GM19467 (cell line): ENCODE measurements around the gene TMX2.
A peak's percentile ranks its signal among the peaks of the same experiment; 100 is the strongest.
"Not testable (repeated sequence)": the region's sequence is repeated elsewhere in the genome, so short reads cannot be mapped to it uniquely, and the experiment has no call there.

ENCODE experiments used
- ATAC-seq: cut with Tn5 transposase; IDR thresholded peaks from one replicate; pipeline ENCODE4 v1.9.1; 2021; ENCODE audit warnings: mild to moderate bottlenecking, moderate library complexity; ENCODE audit not compliant: unreplicated experiment

Gene TMX2, protein sequence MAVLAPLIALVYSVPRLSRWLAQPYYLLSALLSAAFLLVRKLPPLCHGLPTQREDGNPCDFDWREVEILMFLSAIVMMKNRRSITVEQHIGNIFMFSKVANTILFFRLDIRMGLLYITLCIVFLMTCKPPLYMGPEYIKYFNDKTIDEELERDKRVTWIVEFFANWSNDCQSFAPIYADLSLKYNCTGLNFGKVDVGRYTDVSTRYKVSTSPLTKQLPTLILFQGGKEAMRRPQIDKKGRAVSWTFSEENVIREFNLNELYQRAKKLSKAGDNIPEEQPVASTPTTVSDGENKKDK

DNA sequence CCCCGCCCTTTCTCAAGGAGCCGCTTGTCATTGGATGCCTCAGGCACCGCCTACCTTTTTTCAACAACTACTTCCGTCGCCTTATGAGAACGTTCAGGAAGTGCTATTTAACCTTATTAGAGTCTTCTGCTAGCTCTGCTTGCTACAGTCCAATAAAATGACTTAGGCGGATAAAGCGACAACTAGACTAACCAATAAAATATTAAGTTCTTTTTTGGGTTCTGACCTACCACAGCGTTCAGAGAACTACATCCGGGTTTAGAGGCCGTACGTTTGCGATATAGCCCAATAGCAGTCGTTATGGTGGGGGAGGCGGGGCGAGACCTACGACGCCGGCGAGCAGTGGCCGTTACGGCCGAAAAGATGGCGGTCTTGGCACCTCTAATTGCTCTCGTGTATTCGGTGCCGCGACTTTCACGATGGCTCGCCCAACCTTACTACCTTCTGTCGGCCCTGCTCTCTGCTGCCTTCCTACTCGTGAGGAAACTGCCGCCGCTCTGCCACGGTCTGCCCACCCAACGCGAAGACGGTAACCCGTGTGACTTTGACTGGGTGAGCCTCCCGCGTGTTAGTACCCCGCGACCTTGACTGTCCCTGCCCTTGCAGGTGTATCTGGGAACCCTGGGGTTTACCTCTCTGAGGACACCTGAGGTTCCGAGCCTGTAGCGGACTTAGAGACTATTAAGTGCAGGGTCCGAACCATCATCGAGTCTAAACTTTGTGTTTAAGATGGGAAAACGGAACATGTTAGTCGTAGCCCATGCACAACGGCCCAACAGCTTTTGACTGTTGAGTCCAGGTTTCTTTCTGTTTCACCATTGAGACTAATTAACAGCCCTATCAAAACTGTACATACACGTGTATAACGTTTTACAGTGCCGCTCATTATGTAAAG is at the start of gene TMX2:
TMX2 (plus strand) TSS at position 338 of the 895 bp plus-strand sequence; CDS start at position 364, 26 bp downstream.
- peak; percentile 96 for ATAC-seq

DNA sequence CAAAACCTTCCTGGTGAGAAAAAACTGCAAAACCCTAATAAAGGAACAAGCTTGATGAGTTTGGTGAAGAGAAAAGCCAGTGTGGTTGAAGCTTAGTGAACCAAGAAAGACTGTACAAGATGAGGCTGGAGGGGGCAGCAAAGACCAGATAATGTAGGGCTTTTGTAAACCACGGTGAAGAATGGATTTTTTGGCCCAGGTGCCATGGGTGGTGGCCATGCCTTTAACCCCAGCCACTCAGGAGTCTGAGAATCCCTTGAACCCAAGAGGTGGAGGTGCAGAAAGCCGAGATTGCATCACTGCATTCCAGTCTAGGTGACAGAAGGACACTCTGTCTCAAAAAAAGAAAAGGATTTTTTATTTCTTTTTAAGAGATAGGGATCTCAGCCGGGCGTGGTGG is 49.5 kb upstream of the TMX2 start:
- ATAC-seq = no peak

DNA sequence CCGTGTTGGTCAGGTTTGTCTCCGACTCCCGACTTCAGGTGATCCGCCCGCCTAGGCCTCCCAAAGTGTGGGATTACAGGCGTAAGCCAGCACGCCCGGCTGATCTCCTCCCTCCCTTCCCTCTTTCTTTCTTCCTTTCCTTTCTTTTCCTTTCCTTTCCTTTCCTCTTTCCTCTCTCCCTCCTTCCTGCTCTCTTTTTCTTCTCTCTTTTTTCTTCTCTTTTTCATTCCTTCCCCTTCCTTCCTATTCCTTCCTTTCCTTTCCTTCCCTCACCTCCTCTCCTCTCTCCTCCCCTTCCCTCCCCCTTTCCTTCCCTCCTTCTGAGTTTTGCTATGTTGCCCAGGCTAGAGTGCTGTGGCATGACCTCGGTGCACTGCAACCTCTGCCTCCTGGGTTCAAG is 48.4 kb upstream of the TMX2 start:
- no peak for ATAC-seq

DNA sequence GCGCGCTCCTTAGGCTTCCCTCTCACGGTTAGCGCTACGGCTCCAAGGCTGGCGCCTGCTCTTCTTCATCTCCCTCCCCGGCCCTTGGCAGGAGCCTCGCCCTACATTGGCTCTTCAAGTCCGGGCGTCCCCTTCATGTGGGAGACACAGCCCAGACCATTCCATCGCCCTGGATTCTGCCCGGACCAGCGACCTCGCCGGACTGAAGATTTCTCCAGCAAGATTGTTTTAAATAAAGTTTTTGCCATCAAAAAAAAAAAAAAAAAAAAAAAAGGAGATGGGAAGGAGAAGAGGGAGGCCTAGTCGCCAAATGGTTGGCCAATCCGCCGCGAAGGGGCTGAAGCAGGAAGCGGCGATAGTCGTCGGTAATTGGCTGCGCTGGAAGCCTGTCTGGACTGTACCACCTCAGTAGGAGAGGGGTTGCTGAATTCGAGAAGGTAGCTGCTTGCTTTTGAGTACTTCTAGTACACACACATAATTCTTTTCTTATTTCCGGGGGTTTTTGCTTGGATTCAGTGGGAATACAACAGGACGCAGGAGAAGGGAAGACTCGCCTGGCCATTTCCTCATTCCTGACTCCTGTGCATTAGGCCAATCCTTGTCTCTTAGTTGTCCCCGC is 45.2 kb upstream of the TMX2 start:
- peak; percentile 62 for ATAC-seq

DNA sequence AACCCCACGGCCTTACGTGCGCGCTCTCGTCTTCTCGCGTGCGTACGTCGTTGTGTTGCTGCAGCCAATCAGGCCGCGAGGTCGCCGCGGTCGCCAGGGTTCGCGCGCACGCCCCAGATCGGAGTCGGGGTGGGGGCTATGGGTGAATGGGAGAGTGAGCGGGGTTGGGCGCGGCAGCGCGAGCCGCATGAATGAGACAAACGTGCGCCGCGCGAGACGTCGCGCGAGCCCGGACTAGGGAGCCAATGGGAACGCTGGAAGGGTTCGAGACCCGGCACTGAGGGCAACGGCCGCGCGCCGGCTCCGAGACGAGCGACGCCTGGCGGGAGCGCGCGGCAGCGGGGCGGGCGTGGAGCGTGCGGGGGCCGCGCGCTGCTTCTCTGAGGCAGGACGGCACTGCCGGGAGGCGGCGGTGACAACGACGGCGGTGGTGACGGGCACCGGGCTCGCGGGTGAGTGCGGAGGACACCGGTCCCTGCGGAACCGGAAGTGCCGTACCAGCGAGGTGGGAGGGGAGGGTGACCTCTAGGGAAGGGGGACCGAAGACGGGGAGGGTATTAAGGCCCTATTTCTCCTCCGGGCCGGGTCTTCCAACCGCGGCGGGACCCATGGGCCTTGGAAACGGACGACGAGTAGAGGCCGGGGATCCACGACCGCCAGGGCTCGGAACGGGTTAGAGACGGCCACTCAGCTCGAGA is 44.5 kb upstream of the TMX2 start, which contains the start of gene ZDHHC5:
ZDHHC5 (plus strand) TSS at position 379 of the 698 bp plus-strand sequence. CDS start 4,977 bp downstream, outside the sequence.
- peak; percentile 83 for ATAC-seq

DNA sequence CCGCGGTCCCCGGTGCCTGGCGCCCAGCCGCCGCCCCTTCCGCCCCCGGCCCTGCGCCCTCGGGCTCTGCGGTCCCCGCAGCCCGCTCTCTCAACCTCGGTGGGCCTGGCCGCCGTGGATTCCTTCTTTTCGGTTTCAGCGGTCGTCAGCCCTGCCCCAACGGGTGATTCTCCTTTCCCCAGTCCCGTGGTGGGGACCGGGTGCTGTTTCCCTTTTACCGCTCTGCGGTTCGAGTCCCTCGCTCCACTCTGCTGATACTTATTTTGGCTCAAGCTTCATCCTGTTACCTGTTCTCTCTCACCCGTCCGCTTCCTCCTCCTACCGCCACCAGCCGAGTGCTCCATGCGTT is 44.0 kb upstream of the TMX2 start:
- peak; percentile 4 for ATAC-seq

DNA sequence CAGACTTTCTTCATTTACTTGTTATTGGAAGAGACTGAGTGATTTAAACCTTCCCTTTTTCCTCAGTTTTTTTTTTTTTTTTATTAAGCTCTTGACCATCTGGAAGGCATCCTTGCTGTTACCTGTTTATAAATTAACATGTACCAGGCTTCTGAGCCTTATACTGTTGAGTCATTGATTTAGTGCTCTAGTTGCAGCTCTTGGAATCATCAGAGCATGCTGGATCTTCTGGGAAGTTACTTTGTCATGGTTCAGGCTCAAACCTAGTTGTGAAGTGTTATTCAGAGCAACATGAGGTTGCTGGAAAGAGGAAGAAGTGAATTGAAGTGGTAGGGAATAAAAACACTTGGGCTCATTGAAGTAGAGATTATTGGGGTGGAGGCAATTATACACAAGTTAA is 38.1 kb upstream of the TMX2 start:
- no peak for ATAC-seq

DNA sequence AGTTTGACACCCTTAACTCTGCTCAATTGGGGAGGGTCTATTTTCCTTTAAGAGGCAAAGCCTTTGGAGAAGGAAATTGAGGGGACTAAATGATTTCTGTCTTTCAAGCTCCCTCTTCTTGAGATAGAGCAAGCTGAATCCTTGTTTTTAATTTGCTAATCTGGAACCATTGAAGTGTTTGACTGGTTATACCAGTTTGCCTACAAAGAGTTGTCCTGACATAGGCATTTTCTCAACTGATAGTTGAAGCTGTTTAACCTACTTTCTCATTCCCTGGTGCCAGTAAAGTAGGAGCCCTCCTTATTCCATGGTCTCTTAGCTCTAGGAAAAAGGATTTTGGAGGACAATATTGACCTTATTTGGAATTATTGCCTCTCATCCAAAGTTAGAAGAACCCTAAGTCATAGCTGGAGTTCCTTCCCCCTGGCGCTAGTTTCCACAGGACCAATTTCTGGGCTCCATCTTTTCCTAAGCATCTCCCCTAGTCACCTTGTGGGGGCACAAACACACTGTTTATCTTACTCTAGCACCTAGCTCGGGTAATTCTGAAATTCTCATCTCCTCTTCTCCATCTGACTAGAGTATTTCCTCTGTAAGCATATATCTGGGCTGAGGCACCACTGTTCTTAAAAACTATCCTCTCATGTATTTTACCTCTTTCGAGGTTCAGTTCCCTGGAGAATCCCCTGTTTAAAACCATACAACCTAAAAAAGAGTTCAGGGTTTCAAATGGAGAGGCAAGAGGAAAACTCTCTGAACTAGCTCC is 37.0 kb upstream of the TMX2 start:
- no peak for ATAC-seq

DNA sequence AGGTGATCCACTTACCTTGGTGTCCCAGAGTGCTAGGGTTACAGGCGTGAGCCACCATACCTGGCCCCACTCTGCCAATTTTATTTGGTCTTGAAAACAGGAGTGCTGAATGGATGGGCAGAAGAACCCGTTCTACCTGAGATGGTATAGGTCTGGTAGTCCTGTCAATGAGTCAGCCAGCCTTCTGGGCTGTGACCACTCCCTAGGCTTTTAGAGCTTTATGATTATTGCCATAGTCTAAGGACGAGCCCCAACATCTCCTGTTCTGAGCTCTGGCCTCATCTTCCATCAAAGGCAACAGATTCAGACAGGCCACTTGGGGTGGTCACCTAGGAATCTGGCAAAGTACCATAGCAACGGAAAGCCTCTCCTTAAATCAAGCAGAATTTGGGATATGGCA is 33.0 kb upstream of the TMX2 start:
- no peak for ATAC-seq

DNA sequence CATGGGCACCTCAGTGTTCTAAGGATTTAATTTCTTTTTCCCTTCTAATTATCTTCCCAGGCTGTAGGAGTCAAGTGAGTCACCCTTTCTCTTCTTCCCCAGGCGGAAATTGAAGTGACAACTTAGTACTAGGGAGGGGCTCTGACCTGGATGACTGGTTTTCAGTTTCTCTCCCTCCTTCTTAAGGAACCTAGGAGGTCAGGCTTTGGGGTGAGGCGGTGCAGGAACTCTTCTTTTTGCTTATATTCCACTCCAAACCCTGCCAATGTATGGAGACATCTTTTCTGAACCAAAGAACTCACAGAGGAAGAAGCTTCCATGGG is 31.9 kb upstream of the TMX2 start:
- ATAC-seq = no peak

DNA sequence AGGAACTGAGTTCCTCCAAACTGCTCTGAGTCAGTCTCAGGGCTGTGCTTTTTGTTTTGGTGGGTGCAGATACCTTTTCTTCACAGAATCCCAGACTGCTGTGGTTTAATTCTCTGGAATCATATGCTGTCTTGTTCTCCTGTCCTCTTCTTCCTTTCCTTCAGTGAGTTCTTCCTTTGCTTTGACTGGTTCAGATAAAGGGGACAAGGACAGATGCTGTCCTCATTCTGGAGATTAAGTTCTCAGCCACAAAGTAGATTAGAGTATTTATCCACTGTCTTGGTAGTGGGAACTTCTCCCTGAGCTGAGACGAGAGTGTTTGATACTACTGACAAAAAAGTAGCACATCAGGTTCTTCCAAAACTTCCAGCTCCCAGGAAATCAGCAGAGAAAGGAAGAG is 31.2 kb upstream of the TMX2 start:
- ATAC-seq = no peak

DNA sequence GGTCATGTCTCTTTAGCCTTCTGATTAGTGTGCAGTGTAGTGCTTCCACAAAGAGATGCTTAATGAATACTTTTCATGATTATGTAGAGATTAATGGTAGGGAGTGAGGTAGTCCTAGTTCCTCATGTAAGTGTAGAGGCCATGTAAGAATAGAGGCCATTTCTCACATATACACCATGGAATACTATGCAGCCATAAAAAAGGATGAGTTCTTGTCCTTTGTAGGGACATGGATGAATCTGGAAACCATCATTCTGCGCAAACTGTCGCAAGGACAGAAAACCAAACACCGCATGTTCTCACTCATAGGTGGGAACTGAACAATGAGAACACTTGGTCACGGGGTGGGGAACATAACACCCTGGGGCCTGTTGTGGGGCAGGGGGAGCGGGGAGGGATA is 21.9 kb upstream of the TMX2 start:
- ATAC-seq = not testable (repeated sequence)

DNA sequence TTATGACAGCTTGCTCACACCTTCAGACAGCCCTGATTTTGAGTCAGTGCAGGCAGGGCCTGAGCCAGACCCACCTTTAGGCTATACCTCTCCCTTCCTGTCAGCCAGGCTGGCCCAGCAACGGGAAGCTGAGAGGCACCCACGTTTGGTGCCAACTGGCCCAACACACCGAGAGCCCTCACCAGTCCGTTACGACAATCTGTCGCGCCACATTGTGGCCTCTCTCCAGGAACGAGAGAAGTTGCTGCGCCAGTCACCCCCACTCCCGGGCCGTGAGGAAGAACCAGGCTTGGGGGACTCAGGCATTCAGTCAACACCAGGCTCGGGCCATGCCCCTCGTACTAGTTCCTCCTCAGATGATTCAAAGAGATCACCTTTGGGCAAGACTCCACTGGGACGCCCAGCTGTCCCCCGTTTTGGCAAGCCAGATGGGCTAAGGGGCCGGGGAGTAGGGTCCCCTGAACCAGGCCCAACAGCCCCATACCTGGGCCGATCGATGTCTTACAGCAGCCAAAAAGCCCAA is 13.5 kb upstream of the TMX2 start:
- no peak for ATAC-seq

DNA sequence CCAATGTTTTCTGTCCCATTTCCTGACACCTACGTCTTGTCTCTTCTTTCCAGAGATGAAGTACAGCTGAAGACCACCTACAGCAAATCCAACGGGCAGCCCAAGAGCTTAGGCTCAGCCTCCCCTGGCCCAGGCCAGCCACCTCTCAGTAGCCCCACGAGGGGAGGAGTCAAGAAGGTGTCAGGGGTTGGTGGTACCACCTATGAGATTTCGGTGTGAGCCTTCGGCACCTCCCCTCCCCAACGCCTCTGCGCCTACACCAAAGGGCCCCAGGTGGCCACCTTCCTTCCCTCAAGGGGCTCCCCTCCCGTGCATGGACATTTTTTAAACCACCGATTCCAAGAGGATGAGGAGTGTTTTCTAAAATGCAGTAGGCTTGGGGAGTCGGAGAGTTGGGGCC is 12.6 kb upstream of the TMX2 start:
- no peak for ATAC-seq

DNA sequence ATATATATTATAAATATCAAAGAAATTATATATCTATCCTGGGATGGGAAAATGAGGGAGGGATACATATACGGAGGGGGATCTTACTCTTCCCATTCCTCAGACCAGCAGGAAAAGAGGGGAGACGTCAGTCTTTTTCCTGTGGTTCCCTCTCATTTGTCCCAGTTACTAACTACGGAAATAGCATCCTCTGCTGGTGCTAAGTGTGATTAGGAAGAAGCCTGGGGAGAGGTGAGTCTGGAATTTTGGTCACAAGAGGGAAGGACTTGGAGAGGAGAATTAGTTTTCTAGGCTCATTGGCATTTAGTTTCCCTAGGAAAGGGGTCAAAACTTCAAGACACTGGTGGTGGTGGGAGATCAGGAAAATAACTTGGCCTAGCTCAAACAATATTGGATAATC is 12.0 kb upstream of the TMX2 start:
- ATAC-seq = no peak

DNA sequence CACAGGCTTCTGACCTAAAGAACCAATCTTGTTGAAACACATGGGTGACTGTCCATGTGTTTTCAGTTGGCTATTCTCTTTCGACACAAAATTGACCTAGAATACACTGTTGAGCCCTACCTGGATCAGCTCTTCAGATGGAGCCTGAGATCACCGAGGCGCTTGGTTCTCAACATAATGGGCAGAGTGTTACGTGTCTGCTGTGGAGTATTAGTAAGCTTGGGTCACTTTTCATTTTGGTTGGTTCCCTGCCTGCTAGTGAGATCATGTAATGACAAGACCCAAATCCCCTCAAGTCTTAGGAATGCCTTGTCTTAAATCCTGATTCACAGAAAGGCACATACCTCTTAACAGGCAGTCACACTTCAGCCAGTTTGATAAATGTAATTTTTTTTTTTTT is 9.1 kb upstream of the TMX2 start:
- ATAC-seq = no peak

DNA sequence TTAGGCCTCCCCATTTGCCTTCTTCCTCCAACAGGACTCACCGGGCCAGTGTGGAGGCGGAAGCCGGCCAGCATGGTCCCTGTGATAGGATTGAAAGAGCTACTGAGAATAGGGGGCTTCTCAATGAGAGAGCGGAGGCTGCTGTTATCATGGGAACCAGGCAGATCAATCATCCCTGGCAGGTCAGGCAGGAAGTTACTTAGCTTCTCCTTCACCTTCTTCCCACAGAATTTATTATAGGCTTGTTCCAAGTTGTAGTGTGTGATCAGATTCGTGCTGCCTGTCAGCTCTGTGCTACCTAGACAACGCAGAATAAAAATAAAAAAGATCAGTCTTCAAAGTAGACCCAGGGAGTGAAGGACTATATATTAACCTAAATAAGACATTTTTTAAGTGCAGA is 7.5 kb upstream of the TMX2 start:
- ATAC-seq = no peak

DNA sequence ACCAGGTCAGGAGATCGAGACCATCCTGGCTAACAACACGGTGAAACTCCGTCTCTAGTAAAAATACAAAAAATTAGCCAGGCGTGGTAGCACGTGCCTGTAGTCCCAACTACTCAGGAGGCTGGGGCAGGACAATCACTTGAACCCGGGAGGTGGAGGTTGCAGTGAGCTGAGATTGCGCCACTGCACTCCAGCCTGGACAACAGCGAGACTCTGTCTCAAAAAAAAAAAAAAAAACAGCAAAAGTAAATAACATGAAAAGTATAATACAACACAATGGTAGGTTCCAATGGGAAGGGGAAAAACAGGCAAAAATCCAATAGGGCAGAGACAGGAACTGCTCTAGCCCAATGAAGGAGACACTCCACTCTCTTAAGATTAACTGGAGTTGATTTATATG is 7.0 kb upstream of the TMX2 start:
- not testable (repeated sequence) for ATAC-seq

DNA sequence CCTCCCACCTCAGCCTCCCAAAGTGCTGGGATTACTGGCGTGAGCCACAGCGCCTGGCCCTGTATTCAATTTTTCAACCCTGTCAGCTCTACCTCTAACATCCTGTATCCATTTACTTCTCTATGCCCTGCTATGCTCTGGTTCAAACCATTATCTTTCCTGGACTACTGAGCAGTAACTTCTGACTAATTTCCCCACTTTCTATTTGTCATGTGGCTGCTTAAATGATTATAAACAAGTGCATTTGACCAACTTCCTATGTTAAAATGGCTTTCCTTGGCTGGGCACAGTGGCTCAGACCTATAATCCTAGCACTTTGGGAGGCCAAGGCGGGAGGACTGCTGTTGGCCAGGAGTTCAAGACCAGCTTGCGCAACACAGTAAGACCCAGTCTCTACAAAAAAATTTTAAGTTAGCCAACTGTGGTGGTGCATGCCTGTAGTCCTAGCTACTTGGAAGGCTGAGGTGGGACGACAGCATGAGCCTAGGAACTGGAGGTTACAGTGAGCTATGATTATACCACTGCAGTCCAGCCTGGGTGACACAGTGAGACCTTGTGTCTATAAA is 2.5 kb upstream of the TMX2 start:
- no peak for ATAC-seq
